AG09319 (cell line): ENCODE data around the gene TSSK2.

ENCODE experiments used
- DNase-seq: peaks from one replicate; pipeline ENCODE4 v3.0.0-alpha.2; 2010; ENCODE audit warnings: low read depth; ENCODE audit errors: extremely low read depth
- TF ChIP-seq, protein P1 (sequence below): IDR thresholded peaks from 2 replicates; pipeline ENCODE4 v1.5.1; 2011; ENCODE audit warnings: low read depth, mild to moderate bottlenecking, inconsistent platforms, low read length, moderate library complexity

TSSK2 gene

DNA sequence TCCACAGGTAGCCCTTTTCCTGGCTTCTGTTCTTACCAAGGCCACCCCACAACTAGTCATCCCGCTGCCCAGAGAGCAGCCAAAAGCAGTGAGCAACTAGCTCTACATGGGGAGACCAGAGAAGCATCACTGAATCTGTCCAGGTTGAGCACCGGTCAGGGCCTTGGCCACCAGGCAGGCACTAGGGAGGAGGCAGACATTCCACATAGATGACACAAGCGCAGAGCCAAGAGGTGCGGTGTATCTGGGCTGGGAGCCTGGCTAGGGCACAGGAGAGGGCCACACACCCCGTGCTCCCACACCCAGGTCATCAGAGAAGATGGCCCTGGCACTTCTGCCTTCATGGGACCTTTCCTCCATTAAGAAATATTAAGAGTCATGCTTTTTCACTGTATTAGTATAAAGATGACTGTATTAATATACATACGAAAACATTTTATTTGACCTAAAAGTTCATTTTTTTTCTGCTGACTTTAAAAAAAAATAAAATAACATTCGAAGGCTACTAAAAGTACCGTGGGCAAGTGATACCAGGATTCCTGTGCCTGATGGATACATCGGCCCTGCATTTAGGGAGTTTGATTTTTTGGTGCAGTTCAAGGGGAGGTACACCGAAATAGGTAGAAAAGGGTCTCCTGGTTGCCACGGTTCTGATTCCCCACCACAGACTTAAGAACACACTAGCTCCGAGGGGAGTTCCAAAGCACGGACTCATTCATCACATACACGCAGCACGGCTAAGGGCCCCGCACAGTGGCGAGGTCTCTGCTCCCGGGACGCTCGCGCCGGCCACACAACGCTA, 10.1 kb upstream of the TSSK2 start:
- DNase-seq, result no peak
- TF ChIP-seq, protein P1, sequence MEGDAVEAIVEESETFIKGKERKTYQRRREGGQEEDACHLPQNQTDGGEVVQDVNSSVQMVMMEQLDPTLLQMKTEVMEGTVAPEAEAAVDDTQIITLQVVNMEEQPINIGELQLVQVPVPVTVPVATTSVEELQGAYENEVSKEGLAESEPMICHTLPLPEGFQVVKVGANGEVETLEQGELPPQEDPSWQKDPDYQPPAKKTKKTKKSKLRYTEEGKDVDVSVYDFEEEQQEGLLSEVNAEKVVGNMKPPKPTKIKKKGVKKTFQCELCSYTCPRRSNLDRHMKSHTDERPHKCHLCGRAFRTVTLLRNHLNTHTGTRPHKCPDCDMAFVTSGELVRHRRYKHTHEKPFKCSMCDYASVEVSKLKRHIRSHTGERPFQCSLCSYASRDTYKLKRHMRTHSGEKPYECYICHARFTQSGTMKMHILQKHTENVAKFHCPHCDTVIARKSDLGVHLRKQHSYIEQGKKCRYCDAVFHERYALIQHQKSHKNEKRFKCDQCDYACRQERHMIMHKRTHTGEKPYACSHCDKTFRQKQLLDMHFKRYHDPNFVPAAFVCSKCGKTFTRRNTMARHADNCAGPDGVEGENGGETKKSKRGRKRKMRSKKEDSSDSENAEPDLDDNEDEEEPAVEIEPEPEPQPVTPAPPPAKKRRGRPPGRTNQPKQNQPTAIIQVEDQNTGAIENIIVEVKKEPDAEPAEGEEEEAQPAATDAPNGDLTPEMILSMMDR, result no peak

DNA sequence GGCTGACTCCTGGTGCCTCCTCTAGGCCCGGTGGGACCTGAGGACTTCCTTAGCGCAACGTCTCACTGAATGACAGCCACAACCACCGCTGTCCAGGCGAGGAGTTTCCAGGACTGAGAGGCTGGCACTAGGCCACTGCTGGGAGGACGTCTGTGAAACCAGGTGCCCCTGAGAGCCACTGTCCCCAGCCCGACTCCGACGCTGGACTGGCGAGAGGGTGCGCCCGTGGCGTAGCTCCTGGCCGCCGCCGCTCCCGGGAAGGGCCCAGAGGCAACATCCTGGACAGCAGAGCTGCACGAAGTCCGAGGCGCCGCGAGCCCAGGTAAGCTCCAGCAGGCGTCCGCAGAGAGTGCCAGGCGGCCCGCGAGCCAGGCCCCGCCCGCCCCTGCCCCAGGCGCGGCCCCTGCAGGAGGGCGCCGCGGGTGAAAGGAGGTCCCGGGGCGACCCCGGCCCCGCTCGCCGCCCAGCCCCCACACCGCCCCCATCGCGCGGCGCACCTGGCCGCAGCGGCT, 9.4 kb upstream of the TSSK2 start:
- DNase-seq, result no peak
- TF ChIP-seq, protein P1, result no peak

DNA sequence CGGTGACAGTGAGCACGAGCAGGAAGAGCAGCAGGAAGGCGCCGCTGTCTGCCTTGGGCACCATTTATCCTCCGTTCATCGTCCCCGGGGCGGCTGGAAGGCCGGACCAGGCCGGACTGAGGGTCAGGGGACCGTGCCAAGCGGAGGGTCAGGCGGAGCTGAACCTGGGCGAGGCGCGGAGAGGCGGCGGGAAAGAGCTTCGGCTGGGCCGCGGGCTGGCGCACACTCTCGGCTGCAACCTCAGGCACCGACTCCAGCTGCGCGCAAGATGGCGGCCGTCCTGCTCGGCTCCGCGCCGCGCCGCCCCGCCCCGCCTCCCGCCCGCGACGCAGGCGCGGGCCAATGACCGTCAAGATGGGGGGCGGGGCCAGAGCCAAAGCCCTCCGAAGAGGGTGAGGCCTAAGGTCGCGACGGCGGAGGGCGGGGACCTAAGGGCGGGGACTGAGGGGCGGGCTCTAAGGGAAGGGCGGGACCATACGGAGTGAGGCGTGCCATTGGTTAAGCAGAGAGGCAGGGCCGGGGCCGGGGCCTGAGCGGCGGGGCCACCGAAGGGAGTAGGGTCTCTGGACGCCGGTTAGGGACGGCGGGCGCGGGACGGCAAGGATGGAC, 8.9 kb upstream of the TSSK2 start, which contains the start of gene DGCR2:
Gene DGCR2, minus strand, starts transcription at position 270 of the 609 bp plus-strand sequence. Its CDS starts 206 bp downstream, at position 64.
- DNase-seq, result peak; percentile 89
- TF ChIP-seq, protein P1, result no peak

DNA sequence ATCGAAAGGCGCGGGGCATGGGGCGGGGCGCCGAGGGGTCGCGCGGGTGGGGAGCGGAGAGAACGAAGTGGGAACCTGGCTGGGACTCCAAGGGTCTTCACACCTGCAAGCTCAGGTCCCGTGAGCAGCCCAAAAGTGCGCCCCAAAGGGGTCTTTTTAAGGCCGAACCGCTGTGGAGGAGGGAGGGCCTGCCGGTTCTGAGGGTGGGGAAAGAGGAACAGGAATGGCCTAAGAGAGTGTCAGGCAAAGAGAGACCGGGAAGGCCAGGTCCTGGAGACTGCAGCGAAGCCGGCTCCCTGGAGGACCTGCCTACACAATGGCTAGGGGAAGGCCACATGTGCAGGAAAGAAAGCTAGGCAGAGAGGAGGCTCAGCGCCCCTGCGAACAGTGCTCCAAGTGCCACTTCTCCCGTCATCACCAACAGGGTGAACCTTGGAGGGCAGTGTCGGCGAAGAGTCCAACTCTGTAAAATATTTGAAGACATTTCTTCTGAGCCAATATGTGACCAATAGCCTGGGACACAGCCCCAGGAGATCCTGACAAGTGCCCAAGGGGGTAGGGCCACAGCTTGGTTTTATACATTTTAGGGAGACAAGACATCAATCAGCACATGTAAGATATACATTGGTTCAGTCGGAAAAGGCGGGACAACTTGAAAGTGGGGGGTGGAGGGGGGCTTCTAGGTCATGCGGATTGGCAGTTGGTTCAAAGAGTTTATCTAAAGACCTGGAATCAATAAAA, 8.2 kb upstream of the TSSK2 start:
- no peak for DNase-seq
- TF ChIP-seq, protein P1, result no peak

DNA sequence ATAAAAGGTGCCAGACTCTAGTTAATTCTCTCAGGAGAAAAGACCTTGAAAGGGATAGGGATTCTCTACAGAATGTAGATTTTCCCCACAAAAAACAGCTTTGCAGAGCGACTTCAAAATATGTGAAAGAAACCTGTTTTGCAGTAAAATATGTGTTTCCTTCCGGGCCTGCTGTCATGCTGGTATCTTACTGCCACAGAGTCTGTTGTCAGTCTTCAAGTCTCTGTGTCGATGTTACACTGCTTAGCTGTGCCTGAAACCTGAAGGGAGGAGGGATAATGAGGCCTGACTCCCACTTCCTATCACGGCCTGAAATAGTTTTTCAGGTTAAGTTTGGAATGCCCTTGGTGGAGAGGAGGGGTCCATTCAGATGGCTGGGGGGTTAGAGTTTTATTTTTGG, 7.2 kb upstream of the TSSK2 start:
- DNase-seq, result no peak
- TF ChIP-seq, protein P1, result no peak

DNA sequence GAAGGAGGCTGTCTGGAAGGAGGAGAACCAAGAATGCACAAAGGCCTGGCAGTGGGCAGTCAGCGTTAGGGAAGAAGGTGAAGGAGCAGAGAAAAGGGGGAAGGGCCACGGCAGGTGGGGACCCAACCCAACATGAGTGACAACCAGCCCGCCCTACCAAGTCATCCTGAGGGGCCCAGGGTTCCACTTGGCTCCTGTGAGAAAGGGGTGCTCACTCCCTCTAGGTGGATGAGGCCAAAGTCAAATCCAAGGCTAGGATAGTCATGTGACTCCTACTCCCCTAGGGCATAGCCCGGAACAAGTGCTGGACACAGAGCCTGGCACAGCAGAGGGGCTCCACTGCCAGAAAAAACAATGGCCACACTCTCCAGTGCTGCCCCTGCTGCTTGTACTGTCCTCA, 6.7 kb upstream of the TSSK2 start:
- DNase-seq, result no peak

More for the DNA sequence above, 6.7 kb upstream of the TSSK2 start:
- TF ChIP-seq, protein P1, result no peak
